ENCODE data around the gene ZNF830.

- TF ChIP-seq CTCF (conservative IDR thresholded peaks at IDR 0.05) (no peak), EZH2 (IDR thresholded peaks at IDR 0.05; ENCODE audit: low read depth) (no peak)
Observed at GRCh38 chr17:35011671-35012216, 50.4 kb downstream of the ZNF830 start.
